Stimulated activated memory B cell treated with anti-CD40 and anti-IgM and Interleukin-4, amounts not matched to agents 10 μg/mL and 1 μg/mL and 100 μg/mL, for 72 hours (primary cell): ENCODE measurements around the gene IRF2.

Experiments
- ATAC-seq: fragments of 150-1000 bp; cut with Tn5 transposase; 2 replicates; pipeline ENCODE4 v1.10.0; 2021
- H3K27ac Mint-ChIP-seq: one replicate; pipeline ENCODE4 v1.8.0; 2022; ENCODE audit warnings: mild to moderate bottlenecking, mixed read lengths
- H3K27me3 Mint-ChIP-seq: one replicate; pipeline ENCODE4 v1.8.0; 2022; ENCODE audit warnings: mixed read lengths
- H3K36me3 Mint-ChIP-seq: one replicate; pipeline ENCODE4 v1.8.0; 2022; ENCODE audit warnings: mixed read lengths
- H3K4me1 Mint-ChIP-seq: one replicate; pipeline ENCODE4 v1.8.0; 2022; ENCODE audit warnings: mixed read lengths
- H3K4me3 Mint-ChIP-seq: one replicate; pipeline ENCODE4 v1.8.0; 2022; ENCODE audit warnings: mild to moderate bottlenecking, moderate library complexity, mixed read lengths
- H3K9me3 Mint-ChIP-seq: one replicate; pipeline ENCODE4 v1.8.0; 2022; ENCODE audit warnings: mixed read lengths

Gene IRF2

GRCh38 chr4:184419976-184420375 is 54.4 kb downstream of the IRF2 start:
- peaks cover 51% of the 10 kb centered on the region for H3K36me3 Mint-ChIP-seq
- H3K9me3 Mint-ChIP-seq = peaks cover 3% of the 10 kb centered on the region
- no peaks in the 10 kb centered on the region for H3K27me3 Mint-ChIP-seq
- H3K4me1 Mint-ChIP-seq = peaks cover 64% of the 10 kb centered on the region
- peak overlapping the region; percentile 37 for H3K4me3 Mint-ChIP-seq
- H3K27ac Mint-ChIP-seq = peak overlapping the region; percentile 87
- ATAC-seq = no peak

GRCh38 chr4:184417802-184418511 is 56.4 kb downstream of the IRF2 start:
- peaks cover 52% of the 10 kb centered on the region for H3K36me3 Mint-ChIP-seq
- H3K27ac Mint-ChIP-seq = peak overlapping the region; percentile 79
- H3K4me3 Mint-ChIP-seq = peak overlapping the region; percentile 30

GRCh38 chr4:184416913-184417734 is 57.2 kb downstream of the IRF2 start:
- Mint-ChIP-seq H3K4me3 (peak overlapping the region; percentile 68), H3K36me3 (peaks cover 54% of the 10 kb centered on the region), H3K9me3 (no peaks in the 10 kb centered on the region), H3K27ac (peak overlapping the region; percentile 79), H3K27me3 (no peaks in the 10 kb centered on the region), H3K4me1 (peaks cover 56% of the 10 kb centered on the region)
- ATAC-seq = peak; percentile 32

More at GRCh38 chr4:184417802-184418511, 56.4 kb downstream of the IRF2 start:
- H3K27me3 Mint-ChIP-seq = no peaks in the 10 kb centered on the region
- peaks cover 3% of the 10 kb centered on the region for H3K9me3 Mint-ChIP-seq
- ATAC-seq = peak; percentile 72
- H3K4me1 Mint-ChIP-seq = peaks cover 55% of the 10 kb centered on the region

- no peaks in the 10 kb centered on the region for H3K27me3 Mint-ChIP-seq
- H3K4me1 Mint-ChIP-seq = peaks cover 46% of the 10 kb centered on the region
- peak overlapping the region; percentile 33 for H3K27ac Mint-ChIP-seq
- peaks cover 63% of the 10 kb centered on the region for H3K36me3 Mint-ChIP-seq
- H3K4me3 Mint-ChIP-seq = no peak overlapping the region
- no peaks in the 10 kb centered on the region for H3K9me3 Mint-ChIP-seq
- ATAC-seq = no peak
Observed at GRCh38 chr4:184415071-184415470, 59.3 kb downstream of the IRF2 start.

- Mint-ChIP-seq H3K36me3 (peaks cover 72% of the 10 kb centered on the region), H3K27ac (peak overlapping the region; percentile 33)
Observed at GRCh38 chr4:184413261-184414046, 60.9 kb downstream of the IRF2 start.

GRCh38 chr4:184410748-184411147 is 63.6 kb downstream of the IRF2 start:
- peak overlapping the region; percentile 59 for H3K27ac Mint-ChIP-seq
- peaks cover 56% of the 10 kb centered on the region for H3K4me1 Mint-ChIP-seq
- H3K9me3 Mint-ChIP-seq = no peaks in the 10 kb centered on the region
- ATAC-seq = no peak
- H3K4me3 Mint-ChIP-seq = no peak overlapping the region
- H3K27me3 Mint-ChIP-seq = no peaks in the 10 kb centered on the region
- peaks cover 76% of the 10 kb centered on the region for H3K36me3 Mint-ChIP-seq

More at GRCh38 chr4:184413261-184414046, 60.9 kb downstream of the IRF2 start:
- Mint-ChIP-seq H3K4me3 (no peak overlapping the region), H3K27me3 (no peaks in the 10 kb centered on the region), H3K4me1 (peaks cover 52% of the 10 kb centered on the region), H3K9me3 (no peaks in the 10 kb centered on the region)
- ATAC-seq = no peak

GRCh38 chr4:184409911-184410692 is 64.2 kb downstream of the IRF2 start:
- peaks cover 79% of the 10 kb centered on the region for H3K36me3 Mint-ChIP-seq
- peak; percentile 45 for ATAC-seq
- H3K4me1 Mint-ChIP-seq = peaks cover 63% of the 10 kb centered on the region
- H3K9me3 Mint-ChIP-seq = no peaks in the 10 kb centered on the region
- no peaks in the 10 kb centered on the region for H3K27me3 Mint-ChIP-seq
- peak overlapping the region; percentile 59 for H3K27ac Mint-ChIP-seq
- H3K4me3 Mint-ChIP-seq = peak overlapping the region; percentile 52

GRCh38 chr4:184409502-184409901 is 64.8 kb downstream of the IRF2 start:
- ATAC-seq = no peak
- no peaks in the 10 kb centered on the region for H3K27me3 Mint-ChIP-seq
- H3K4me3 Mint-ChIP-seq = peak overlapping the region; percentile 52
- H3K4me1 Mint-ChIP-seq = peaks cover 67% of the 10 kb centered on the region
- peaks cover 82% of the 10 kb centered on the region for H3K36me3 Mint-ChIP-seq
- peak overlapping the region; percentile 59 for H3K27ac Mint-ChIP-seq
- no peaks in the 10 kb centered on the region for H3K9me3 Mint-ChIP-seq

GRCh38 chr4:184408684-184409081 is 65.7 kb downstream of the IRF2 start:
- H3K27me3 Mint-ChIP-seq = no peaks in the 10 kb centered on the region
- H3K4me1 Mint-ChIP-seq = peaks cover 72% of the 10 kb centered on the region
- H3K27ac Mint-ChIP-seq = no peak overlapping the region
- H3K9me3 Mint-ChIP-seq = no peaks in the 10 kb centered on the region
- ATAC-seq = no peak
- peaks cover 76% of the 10 kb centered on the region for H3K36me3 Mint-ChIP-seq
- H3K4me3 Mint-ChIP-seq = no peak overlapping the region

- Mint-ChIP-seq H3K9me3 (no peaks in the 10 kb centered on the region), H3K27ac (peak overlapping the region; percentile 11), H3K4me1 (peaks cover 75% of the 10 kb centered on the region), H3K27me3 (no peaks in the 10 kb centered on the region), H3K36me3 (peaks cover 74% of the 10 kb centered on the region), H3K4me3 (no peak overlapping the region)
- no peak for ATAC-seq
Observed at GRCh38 chr4:184408021-184408683, 66.2 kb downstream of the IRF2 start.

- peaks cover 74% of the 10 kb centered on the region for H3K36me3 Mint-ChIP-seq
- no peak overlapping the region for H3K4me3 Mint-ChIP-seq
- H3K27ac Mint-ChIP-seq = no peak overlapping the region
- no peaks in the 10 kb centered on the region for H3K27me3 Mint-ChIP-seq
- ATAC-seq = no peak
- peaks cover 77% of the 10 kb centered on the region for H3K4me1 Mint-ChIP-seq
- H3K9me3 Mint-ChIP-seq = no peaks in the 10 kb centered on the region
Observed at GRCh38 chr4:184406958-184407391, 67.4 kb downstream of the IRF2 start.

- Mint-ChIP-seq H3K4me1 (peaks cover 63% of the 10 kb centered on the region), H3K27me3 (no peaks in the 10 kb centered on the region), H3K4me3 (no peak overlapping the region), H3K9me3 (no peaks in the 10 kb centered on the region), H3K36me3 (peaks cover 80% of the 10 kb centered on the region), H3K27ac (peak overlapping the region; percentile 68)
- no peak for ATAC-seq
Observed at GRCh38 chr4:184404047-184404446, 70.3 kb downstream of the IRF2 start.

- no peak for ATAC-seq
- H3K36me3 Mint-ChIP-seq = peaks cover 82% of the 10 kb centered on the region
- H3K27ac Mint-ChIP-seq = peak overlapping the region; percentile 68
Observed at GRCh38 chr4:184403384-184403781, 71.0 kb downstream of the IRF2 start.

More at GRCh38 chr4:184403384-184403781, 71.0 kb downstream of the IRF2 start:
- Mint-ChIP-seq H3K4me1 (peaks cover 57% of the 10 kb centered on the region), H3K27me3 (no peaks in the 10 kb centered on the region), H3K9me3 (no peaks in the 10 kb centered on the region), H3K4me3 (peak overlapping the region; percentile 0)
